Skin epidermis (tissue), 12 donors: ENCODE data around the gene RGS7.
"Not testable (repeated sequence)": the region's sequence is repeated elsewhere in the genome, so short reads cannot be mapped to it uniquely, and the experiment has no call there.

ENCODE experiments used
- H3K27ac ChIP-seq, 21 experiments: fragments of 200-600 bp; sonication (generic) in 11 of 21; one replicate each; pipeline ENCODE4 v1.5.0; 2020; ENCODE audit warnings: mild to moderate bottlenecking in 3 of 21, inconsistent platforms in 2 of 21, moderate library complexity in 2 of 21
- H3K4me3 ChIP-seq, 7 experiments: fragments of 200-600 bp; sonication (generic) in 2 of 7; one replicate each; pipeline ENCODE4 v1.5.0; 2020; ENCODE audit warnings: inconsistent platforms in 2 of 7, mild to moderate bottlenecking in 2 of 7, moderate library complexity in 1 of 7

RGS7 gene

GRCh38 chr1:241156231-241156965 lies 200.6 kb downstream of the RGS7 start:
- Histone ChIP-seq H3K4me3 (no peak overlapping the region), H3K27ac (no peak overlapping the region)

DNA sequence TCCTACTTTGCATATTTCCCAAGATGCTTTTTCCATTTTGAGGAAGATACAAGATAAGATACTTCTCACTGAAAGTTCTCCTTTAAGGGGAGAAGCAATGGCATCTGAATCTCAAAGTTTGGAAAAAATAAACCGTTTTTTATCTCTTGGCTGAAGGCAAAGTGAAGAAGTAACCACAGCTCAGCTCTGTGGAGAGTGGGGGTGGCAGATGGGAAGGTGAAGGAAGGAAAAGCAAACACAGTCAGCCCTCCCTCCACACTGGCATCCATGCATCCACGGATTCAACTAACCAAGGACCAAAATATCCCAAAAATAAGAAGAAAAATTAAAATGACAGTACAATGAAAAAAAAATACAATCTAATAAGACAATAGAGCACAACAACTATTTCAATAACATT lies 211.1 kb downstream of the RGS7 start:
- Histone ChIP-seq H3K27ac (no peak overlapping the region), H3K4me3 (no peak overlapping the region)

- H3K4me3 ChIP-seq: no peak overlapping the region
- H3K27ac ChIP-seq: no peak overlapping the region
Measured at GRCh38 chr1:241143765-241144442, 213.1 kb downstream of the RGS7 start.

- no peak overlapping the region for H3K4me3 ChIP-seq
Measured at GRCh38 chr1:241142493-241142892, 214.5 kb downstream of the RGS7 start.

DNA sequence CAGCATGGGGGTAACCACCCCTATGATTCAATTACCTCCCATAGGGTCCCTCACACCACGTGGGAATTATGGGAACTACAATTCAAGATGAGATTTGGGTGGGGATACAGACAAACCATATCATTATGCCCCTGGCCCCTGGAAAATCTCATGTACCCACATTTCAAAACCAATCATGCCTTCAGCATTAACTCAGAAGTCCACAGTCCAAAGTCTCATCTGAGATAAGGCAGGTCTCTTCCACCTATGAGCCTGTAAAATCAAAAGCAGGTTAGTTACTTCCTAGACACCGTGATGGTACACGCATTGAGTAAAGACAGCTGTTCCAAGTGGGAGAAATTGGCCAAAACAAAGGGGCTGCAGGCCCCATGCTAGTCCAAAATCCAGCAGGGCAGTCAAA lies 215.4 kb downstream of the RGS7 start:
- H3K27ac ChIP-seq: not testable (repeated sequence)

More at GRCh38 chr1:241142493-241142892, 214.5 kb downstream of the RGS7 start:
- H3K27ac ChIP-seq: no peak overlapping the region

GRCh38 chr1:241140670-241141069 lies 216.3 kb downstream of the RGS7 start:
- Histone ChIP-seq H3K27ac (no peak overlapping the region), H3K4me3 (no peak overlapping the region)

More for the DNA sequence above, 215.4 kb downstream of the RGS7 start:
- not testable (repeated sequence) for H3K4me3 ChIP-seq

GRCh38 chr1:241139047-241139446 lies 218.0 kb downstream of the RGS7 start:
- no peak overlapping the region for H3K27ac ChIP-seq
- no peak overlapping the region for H3K4me3 ChIP-seq

DNA sequence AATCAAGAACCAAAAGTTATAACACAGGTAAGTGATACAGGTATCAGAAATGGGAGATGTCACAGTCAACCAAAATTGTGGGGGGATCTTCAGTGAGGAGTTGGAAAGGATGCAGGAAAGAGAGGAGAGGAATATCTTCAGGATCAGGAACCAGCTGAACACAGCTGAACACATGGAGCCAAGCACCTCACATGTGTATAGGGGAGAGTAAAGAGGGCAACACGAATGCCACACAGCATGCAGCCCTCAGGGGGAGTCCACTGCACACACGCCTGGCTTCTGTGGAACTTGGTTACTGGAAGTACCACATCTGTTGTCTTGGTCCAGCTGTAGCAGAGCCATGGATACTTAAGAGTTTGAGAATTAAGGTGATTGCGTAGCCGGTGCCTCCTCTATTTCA lies 218.8 kb downstream of the RGS7 start:
- no peak overlapping the region for H3K4me3 ChIP-seq
- no peak overlapping the region for H3K27ac ChIP-seq

- Histone ChIP-seq H3K4me3 (no peak overlapping the region), H3K27ac (no peak overlapping the region)
Measured at GRCh38 chr1:241136389-241136788, 220.6 kb downstream of the RGS7 start.

DNA sequence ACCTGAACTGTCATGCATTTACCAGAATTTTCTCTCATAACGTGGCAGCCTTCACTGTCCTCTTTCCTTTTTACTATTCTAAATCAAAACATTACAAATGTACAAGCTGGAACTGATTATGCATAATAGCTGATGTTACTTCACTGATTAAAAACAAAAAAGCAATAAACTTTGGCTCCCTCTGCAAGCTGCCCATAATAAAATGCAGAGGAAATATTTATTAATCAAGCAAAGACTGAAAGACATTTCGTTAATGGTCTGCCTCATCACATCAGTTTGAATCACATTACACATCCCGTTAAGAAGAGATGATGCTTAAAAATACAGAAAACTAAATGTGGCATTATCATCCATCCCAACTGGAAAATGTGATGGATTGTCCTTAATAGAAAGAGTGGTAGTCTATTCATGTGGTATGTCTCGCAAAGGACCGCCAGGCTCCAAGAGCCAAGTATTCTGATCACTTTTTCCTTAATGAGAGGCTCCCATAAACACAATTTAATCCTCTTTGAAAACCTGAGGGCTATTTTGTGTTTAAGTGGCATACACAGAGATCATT lies 225.3 kb downstream of the RGS7 start:
- no peak overlapping the region for H3K27ac ChIP-seq
- H3K4me3 ChIP-seq: no peak overlapping the region

DNA sequence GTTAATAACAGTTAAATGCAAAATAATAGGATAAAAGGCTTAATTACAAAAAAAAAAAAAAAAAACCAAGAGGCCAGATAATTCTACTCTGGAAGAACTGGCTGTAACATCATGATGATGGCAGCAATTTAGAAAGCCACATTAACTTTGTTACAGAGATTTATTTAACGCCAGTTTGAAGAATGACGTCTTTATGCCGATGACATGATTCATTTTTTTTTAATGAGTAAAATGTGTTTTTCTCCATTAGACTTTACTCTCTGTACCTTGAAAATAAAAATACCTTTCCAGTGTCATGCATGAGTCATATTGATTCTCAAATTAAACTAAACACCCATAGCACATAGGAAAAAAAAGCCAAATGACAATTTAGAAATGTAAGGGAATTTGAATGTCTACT lies 226.1 kb downstream of the RGS7 start:
- no peak overlapping the region for H3K4me3 ChIP-seq
- H3K27ac ChIP-seq: no peak overlapping the region

DNA sequence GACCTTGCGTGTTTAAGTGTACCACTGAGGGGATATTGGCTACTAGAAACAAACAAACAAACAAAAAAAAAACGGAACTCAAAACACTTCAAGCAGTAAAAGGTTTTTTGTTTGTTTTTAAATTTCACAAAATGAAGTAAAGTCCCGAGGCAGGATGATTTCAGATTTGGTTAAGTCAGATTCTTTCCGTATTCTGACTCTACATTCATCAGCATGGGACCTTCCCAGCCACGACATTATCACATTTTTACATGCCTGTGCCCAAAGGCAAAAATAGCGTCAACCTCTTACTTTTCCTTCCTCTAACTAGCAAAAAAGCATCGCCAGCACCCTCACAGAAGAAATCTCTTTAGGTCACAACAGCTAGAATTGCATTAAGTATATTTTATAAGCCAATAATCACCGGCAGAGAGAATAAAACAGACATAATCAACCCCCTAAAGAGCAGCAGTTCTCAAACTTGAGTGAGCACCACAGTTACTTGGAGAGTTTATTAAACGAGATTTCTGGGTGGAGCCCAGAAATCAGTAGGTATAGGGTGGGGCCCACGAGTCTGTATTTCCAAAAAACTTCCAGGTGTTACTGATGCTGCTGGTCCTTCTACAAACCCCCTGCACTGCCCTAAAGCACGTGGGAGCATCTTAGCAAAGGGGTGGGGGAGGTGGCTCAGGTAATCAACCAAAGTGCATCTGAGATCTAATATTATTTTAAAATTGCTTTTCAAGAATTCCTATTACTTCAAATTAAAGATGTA lies 227.6 kb downstream of the RGS7 start:
- Histone ChIP-seq H3K27ac (no peak overlapping the region), H3K4me3 (no peak overlapping the region)

DNA sequence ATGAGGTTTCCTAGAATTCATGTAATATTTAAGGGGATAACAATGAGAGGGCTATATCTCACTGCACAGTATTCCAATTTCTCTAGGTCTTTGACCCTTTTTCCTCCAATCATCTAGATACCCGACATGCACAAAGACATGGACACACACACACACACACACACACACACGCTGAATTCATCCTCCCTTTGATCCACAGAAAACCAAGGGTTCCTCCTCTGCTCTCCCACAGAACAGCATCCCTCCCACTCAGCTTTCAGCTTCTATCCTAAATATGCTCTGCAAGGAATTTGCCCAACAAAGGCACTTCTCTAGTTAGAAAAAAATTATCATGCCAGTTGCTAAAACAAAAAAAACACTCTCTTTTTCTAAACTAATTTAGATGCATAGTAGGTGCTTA lies 231.7 kb downstream of the RGS7 start:
- no peak overlapping the region for H3K4me3 ChIP-seq
- no peak overlapping the region for H3K27ac ChIP-seq

DNA sequence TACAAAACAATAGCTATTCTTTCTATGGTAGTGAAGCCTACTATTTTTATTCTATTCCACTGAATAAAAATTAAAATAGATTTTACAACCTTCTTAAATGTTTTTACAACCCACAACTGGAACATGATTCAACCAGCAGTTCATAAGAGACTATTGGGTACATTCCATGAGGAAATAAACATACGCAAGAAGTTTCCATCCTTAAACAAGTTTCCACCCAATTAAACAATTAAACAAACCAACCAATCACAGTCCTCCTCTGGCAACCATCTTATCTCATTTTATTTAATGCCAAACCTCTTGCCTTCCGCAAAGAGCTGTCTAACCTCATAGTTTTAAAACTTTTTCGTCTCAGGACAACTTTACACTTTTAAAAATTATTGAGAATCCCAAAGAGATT lies 239.0 kb downstream of the RGS7 start:
- H3K4me3 ChIP-seq: no peak overlapping the region

DNA sequence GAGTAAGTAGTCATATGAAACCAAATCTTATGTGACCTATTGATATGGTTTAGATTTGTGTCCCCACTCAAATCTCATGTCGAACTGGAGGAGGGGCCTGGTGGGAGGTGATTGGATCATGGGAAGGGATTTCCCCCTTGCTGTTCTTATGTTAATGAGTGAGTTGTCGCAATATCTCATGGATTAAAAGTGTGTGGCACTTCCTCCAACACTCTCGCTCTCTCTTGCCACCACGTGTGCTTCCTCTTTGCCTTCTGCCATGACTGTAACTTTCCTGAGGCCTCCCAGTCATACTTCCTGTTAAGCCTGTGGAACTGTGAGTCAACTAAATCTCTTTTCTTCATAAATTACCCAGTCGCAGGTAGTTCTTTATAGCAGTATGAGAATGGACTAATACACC lies 241.2 kb downstream of the RGS7 start:
- Histone ChIP-seq H3K27ac (no peak overlapping the region), H3K4me3 (no peak overlapping the region)

More for the DNA sequence above, 239.0 kb downstream of the RGS7 start:
- no peak overlapping the region for H3K27ac ChIP-seq

DNA sequence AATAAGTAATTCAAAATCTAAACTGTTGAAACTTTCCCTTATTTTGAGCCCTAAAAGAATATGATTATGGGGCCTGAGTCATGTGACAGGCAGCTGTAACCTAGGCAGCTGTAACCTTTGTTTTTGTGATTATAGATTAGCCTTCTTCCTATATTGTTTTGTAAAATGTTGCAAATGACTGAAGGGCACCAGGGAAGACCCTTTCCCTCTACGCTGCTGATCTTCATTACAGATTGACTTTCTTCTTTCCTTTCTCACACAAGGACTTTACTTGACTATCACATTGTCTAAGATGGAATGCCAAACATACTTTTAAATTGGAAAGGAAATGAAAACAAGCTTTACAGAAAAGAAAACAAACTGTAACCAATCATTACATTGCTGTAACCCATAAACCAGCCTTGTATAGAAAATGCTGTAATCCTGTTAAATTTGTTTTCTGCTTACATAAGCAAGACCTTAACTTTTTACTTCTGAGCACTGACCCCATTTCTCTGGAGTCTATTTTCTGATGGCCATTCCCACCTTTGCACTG lies 242.2 kb downstream of the RGS7 start:
- Histone ChIP-seq H3K27ac (no peak overlapping the region), H3K4me3 (no peak overlapping the region)

DNA sequence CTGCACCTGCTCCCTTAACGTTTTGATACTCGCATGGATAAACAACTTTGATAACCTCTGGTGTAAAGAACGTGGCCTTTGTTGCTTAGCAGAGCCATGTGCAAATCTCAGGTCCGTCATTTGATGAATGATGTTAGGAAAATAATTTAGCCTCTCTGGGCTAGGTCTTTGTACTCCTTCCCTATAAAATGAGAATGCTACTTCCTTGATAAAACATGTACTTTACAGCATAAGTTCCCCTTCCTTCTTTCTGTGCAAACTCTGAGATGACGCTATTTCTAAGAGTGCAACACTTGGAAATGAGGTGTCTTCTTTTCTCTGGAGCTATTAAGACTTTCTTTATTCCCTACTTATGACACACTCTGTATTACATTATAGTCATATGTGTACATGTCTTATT lies 243.4 kb downstream of the RGS7 start:
- H3K4me3 ChIP-seq: no peak overlapping the region
- H3K27ac ChIP-seq: no peak overlapping the region

DNA sequence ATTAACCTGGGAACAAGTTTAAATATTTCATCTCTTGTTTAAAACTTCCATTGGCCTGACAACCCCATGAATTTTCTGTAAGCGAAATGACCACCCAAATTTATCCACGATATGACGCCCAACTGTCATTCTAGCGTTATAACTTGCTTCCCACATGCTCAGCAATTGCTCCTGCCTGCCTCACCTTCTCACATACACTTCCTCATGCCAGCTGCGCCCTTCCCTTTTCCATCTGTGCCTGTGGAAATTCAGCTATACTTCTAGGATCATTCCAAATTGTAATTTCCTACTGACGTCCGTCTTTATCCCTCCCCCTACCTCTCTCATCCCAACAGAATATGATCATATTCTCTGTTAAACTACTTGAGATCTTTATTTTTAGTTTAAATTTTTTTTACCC lies 248.0 kb downstream of the RGS7 start:
- Histone ChIP-seq H3K4me3 (no peak overlapping the region), H3K27ac (no peak overlapping the region)

DNA sequence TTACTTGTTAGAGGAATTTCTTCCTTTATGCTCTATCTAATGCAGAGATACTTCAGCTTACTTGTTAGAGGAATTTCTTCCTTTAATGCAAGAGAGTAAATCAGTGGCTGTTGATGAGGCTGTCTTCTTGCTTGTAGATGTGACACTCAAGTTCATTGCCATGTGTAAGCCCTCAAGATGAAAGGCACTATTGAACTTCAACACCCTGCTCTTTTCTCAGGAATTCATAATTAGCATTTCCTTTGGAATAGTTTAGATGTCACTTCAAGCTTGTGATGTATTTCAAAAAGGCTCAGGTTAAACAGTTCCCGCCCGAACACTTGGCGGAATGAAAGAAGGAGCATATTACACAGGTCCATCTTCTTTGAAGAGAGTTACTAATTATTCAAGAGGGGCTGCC lies 251.9 kb downstream of the RGS7 start:
- no peak overlapping the region for H3K4me3 ChIP-seq
- H3K27ac ChIP-seq: no peak overlapping the region

GRCh38 chr1:241102664-241103063 lies 254.3 kb downstream of the RGS7 start:
- Histone ChIP-seq H3K27ac (no peak overlapping the region), H3K4me3 (no peak overlapping the region)
